Measurements from ENCODE around the gene CARNS1. TPM values are rescaled to one million over a fixed set of nuclear protein-coding genes. Genes with fewer than 3 reads are reported as not detected.

Gene CARNS1
- total and polyA plus RNA-seq, 2 of the 13 experiments (the other 11 are each of a cell fraction or from before 2014, with no cell fraction given): not detected

- no peaks in the 10 kb centered on the region for H4K20me1 ChIP-seq (ENCODE audit: insufficient read depth, low read length)
- 43% methylated on average over 2 of the region's 6 CpGs for WGBS (ENCODE audit: low lambda C conversion rate)
- peaks cover 57% of the 10 kb centered on the region for H3K4me1 ChIP-seq (ENCODE audit: insufficient read depth, low read length)
- H3K27ac ChIP-seq (ENCODE audit: extremely low read length, insufficient read depth, low read length): no peak overlapping the region
- FAIRE-seq: no peak
- no peak overlapping the region for H2AFZ ChIP-seq (ENCODE audit: low read length)
- POLR2A ChIA-PET: interaction anchor here (7.4 kb wide), 1 partner anchor 20 kb away, joined by 78 read pairs; the partner anchor contains the start of genes PPP1CA and TBC1D10C
- in situ Hi-C loops (cut with HindIII; ENCODE audit: extremely low pct_ligation_motif_present, low pct_unique_long_range_greater_than_20kb): no loop called here
- peaks cover 3 to 20% of the 10 kb centered on the region in 2 experiments; a peak in 3 of 5 replicates for H3K27me3 ChIP-seq (ENCODE audit: control insufficient read depth in 1 of 2, insufficient read depth in 2 of 2, low read length in 2 of 2)
- ATAC-seq: no peak
- no peak for DNase-seq (ENCODE audit: low spot score)
- no TSS peak for BruUV-seq (replicated peaks)
- TF ChIP-seq ZNF3 (CRISPR knock-in tag; IDR thresholded peaks at IDR 0.05): peak; percentile 32; the same call in 1 of the 2 replicates
- TF ChIP-seq ZKSCAN8 (CRISPR knock-in tag; IDR thresholded peaks at IDR 0.05; ENCODE audit: borderline replicate concordance): 0 out of 2 replicates have a peak, but pooled peaks have one; percentile 19
- no peak for TF ChIP-seq SYNCRIP (IDR thresholded peaks at IDR 0.05; ENCODE audit: insufficient read depth, low read depth, low read length)
- no peak overlapping the region for H3K9ac ChIP-seq (ENCODE audit: insufficient read depth, low read depth, low read length)
- no peaks in the 10 kb centered on the region for H3K36me3 ChIP-seq (replicated peaks in 1 of 2; ENCODE audit: control insufficient read depth in 1 of 2, insufficient read depth in 2 of 2, low read length in 2 of 2)
- H3K4me2 ChIP-seq (ENCODE audit: low read depth, low read length): peak overlapping the region; percentile 2; the same call in 1 of the 2 replicates
- H3K79me2 ChIP-seq (ENCODE audit: insufficient read depth, low read length): no peaks in the 10 kb centered on the region
- CTCF ChIA-PET (ENCODE audit: low intra/inter-chr PET ratio, low total read pairs): no interaction called here
- H3K4me3 ChIP-seq (replicated peaks in 1 of 3; ENCODE audit: insufficient read depth in 1 of 3, low read depth in 2 of 3, low read length in 3 of 3): no peak overlapping the region
- intact Hi-C loops (cut with micrococcal nuclease; ENCODE audit: unreplicated experiment): no loop called here
- H3K9me3 ChIP-seq (ENCODE audit: low read length): no peaks in the 10 kb centered on the region
These were observed 7.4 kb downstream of the CARNS1 start for GRCh38 chr11:67422891-67423290.

- 78% methylated on average over 7 of the region's 13 CpGs for WGBS (ENCODE audit: low lambda C conversion rate)
- H3K27ac ChIP-seq (ENCODE audit: extremely low read length, insufficient read depth, low read length): no peak overlapping the region
- no peak for ATAC-seq
- peaks cover 2% of the 10 kb centered on the region for H3K79me2 ChIP-seq (ENCODE audit: insufficient read depth, low read length)
- POLR2A ChIA-PET: interaction anchor here (1.0 to 7.4 kb wide), 2 partner anchors 20 to 34 kb away, joined by 3 to 78 read pairs; partner anchors contain the start of genes PPP1CA and TBC1D10C
- BruUV-seq (replicated peaks): no TSS peak
- H3K4me3 ChIP-seq (replicated peaks in 1 of 3; ENCODE audit: insufficient read depth in 1 of 3, low read depth in 2 of 3, low read length in 3 of 3): no peak overlapping the region
- CTCF ChIA-PET (ENCODE audit: low intra/inter-chr PET ratio, low total read pairs): no interaction called here
- no peak overlapping the region for H2AFZ ChIP-seq (ENCODE audit: low read length)
- H3K36me3 ChIP-seq (replicated peaks in 1 of 2; ENCODE audit: control insufficient read depth in 1 of 2, insufficient read depth in 2 of 2, low read length in 2 of 2): no peaks in the 10 kb centered on the region
- TF ChIP-seq BCL6 (CRISPR knock-in tag; IDR thresholded peaks at IDR 0.05): no peak
- TF ChIP-seq CAMTA2 (CRISPR knock-in tag; IDR thresholded peaks at IDR 0.05; ENCODE audit: borderline replicate concordance): no peak
- no peak for TF ChIP-seq ZMAT3 (CRISPR knock-in tag; conservative IDR thresholded peaks at IDR 0.05)
- TF ChIP-seq MBNL3 (CRISPR knock-in tag; conservative IDR thresholded peaks at IDR 0.05): no peak
- no peak overlapping the region for H3K4me2 ChIP-seq (ENCODE audit: low read depth, low read length)
- no peak for FAIRE-seq
- no peaks in the 10 kb centered on the region for H3K9me3 ChIP-seq (ENCODE audit: low read length)
- intact Hi-C loops (cut with micrococcal nuclease; ENCODE audit: unreplicated experiment): no loop called here
- DNase-seq (ENCODE audit: low spot score): no peak
- no peak overlapping the region for H3K9ac ChIP-seq (ENCODE audit: insufficient read depth, low read depth, low read length)
- H4K20me1 ChIP-seq (ENCODE audit: insufficient read depth, low read length): no peaks in the 10 kb centered on the region
- H3K27me3 ChIP-seq (ENCODE audit: control insufficient read depth in 1 of 2, insufficient read depth in 2 of 2, low read length in 2 of 2): peaks cover 3 to 14% of the 10 kb centered on the region in 2 experiments; a peak in 2 of 5 replicates
- in situ Hi-C loops (cut with HindIII; ENCODE audit: extremely low pct_ligation_motif_present, low pct_unique_long_range_greater_than_20kb): no loop called here
- H3K4me1 ChIP-seq (ENCODE audit: insufficient read depth, low read length): peaks cover 53% of the 10 kb centered on the region
These were observed 8.0 kb downstream of the CARNS1 start for GRCh38 chr11:67423466-67423865.
